SH-SY5Y (cell line): ENCODE measurements around the gene ARMC3.

Experiments used
- GATA2 ChIP-seq: IDR thresholded peaks from 2 replicates; pipeline ENCODE4 v1.6.1; 2011; ENCODE audit warnings: mild to moderate bottlenecking, low read depth, low read length
- GATA3 ChIP-seq: IDR thresholded peaks from 2 replicates; pipeline ENCODE4 v1.6.1; 2011; ENCODE audit warnings: low read depth, mild to moderate bottlenecking, low read length, moderate library complexity

- TF ChIP-seq GATA2 (no peak), GATA3 (no peak)
These were observed 74.2 kb downstream of the ARMC3 start for GRCh38 chr10:23001901-23002516.
